OCI-LY7 (cell line): ENCODE results near the gene SATB2. TPM values are rescaled to one million over a fixed set of nuclear protein-coding genes. Genes with fewer than 3 reads are reported as not detected.
A peak's percentile ranks its signal among the peaks of the same experiment; 100 is the strongest.

Source experiments
- BruUV-seq: library from RNA; stranded (reverse); fragments of 400-500 nt; replicated peaks from 2 replicates; lab custom pipeline; 2021; lab: Mats Ljungman, UMichigan
- CTCF ChIA-PET: fragments of 300-600 bp; sonication (Branson Sonifier 250); formaldehyde crosslinking; loops from one replicate; lab custom pipeline; 2022; ENCODE audit warnings: antibody characterized with exemption; ENCODE audit not compliant: unreplicated experiment; lab: Charles Lee
- POLR2A ChIA-PET: fragments of 300-600 bp; sonication (Branson Sonifier 250); formaldehyde crosslinking; loops from one replicate; lab custom pipeline; 2022; ENCODE audit warnings: antibody characterized with exemption; lab: Charles Lee
- DNase-seq: peaks from one replicate; pipeline ENCODE4 v3.0.0-alpha.2; 2015; ENCODE audit warnings: low spot score
- H2AFZ ChIP-seq: fragments of 200-600 bp; sonication (generic), shearing (Covaris generic); 2 replicates; pipeline ENCODE4 v1.6.1; 2014; ENCODE audit warnings: mild to moderate bottlenecking, antibody characterized with exemption, low read length, moderate library complexity
- H3K27ac ChIP-seq: fragments of 200-600 bp; sonication (generic); 2 replicates; pipeline ENCODE4 v1.5.1; 2014; ENCODE audit warnings: mixed run types, low read depth, mild to moderate bottlenecking, moderate library complexity, low read length, inconsistent platforms; ENCODE audit not compliant: poor library complexity, severe bottlenecking
- H3K36me3 ChIP-seq: fragments of 200-600 bp; sonication (generic); 2 replicates; pipeline ENCODE4 v1.6.1; 2014; ENCODE audit warnings: mild to moderate bottlenecking, antibody characterized with exemption, low read length, moderate library complexity, mixed read lengths; ENCODE audit not compliant: insufficient read depth
- H3K4me1 ChIP-seq: fragments of 200-600 bp; sonication (generic); 2 replicates; pipeline ENCODE4 v1.5.1; 2014; ENCODE audit warnings: mild to moderate bottlenecking, low read length; ENCODE audit not compliant: insufficient read depth, poor library complexity, severe bottlenecking
- H3K4me2 ChIP-seq: fragments of 200-600 bp; sonication (generic); 2 replicates; pipeline ENCODE4 v1.6.1; 2014; ENCODE audit warnings: mild to moderate bottlenecking, low read length
- H3K4me3 ChIP-seq: fragments of 200-600 bp; sonication (generic); 2 replicates; pipeline ENCODE4 v1.5.1; 2014; ENCODE audit warnings: mild to moderate bottlenecking, low read depth, low read length; ENCODE audit not compliant: poor library complexity, severe bottlenecking
- H3K79me2 ChIP-seq: fragments of 200-600 bp; sonication (generic); 2 replicates; pipeline ENCODE4 v1.6.1; 2016; ENCODE audit warnings: low read depth, mild to moderate bottlenecking, low read length, moderate library complexity, mixed read lengths; ENCODE audit not compliant: insufficient read depth
- H3K9me2 ChIP-seq: fragments of 200-600 bp; sonication (generic); 2 replicates; pipeline ENCODE4 v1.6.1; 2016; ENCODE audit warnings: mild to moderate bottlenecking, low read length, mixed read lengths; ENCODE audit not compliant: insufficient read depth
- H3K9me3 ChIP-seq: fragments of 200-600 bp; sonication (generic); 2 replicates; pipeline ENCODE4 v1.6.1; 2014; ENCODE audit warnings: mild to moderate bottlenecking, mixed run types, low read length, mixed read lengths
- H4K20me1 ChIP-seq: fragments of 200-600 bp; sonication (generic); 2 replicates; pipeline ENCODE4 v1.6.1; 2014; ENCODE audit warnings: mild to moderate bottlenecking, antibody characterized with exemption, low read length, moderate library complexity, mixed read lengths; ENCODE audit not compliant: insufficient read depth
- EZH2phosphoT487 ChIP-seq: fragments of 200-600 bp; sonication (generic); IDR thresholded peaks from 2 replicates; pipeline ENCODE4 v1.6.1; 2018; ENCODE audit warnings: low read depth, borderline replicate concordance, mild to moderate bottlenecking, mixed run types, antibody characterized with exemption, low read length, moderate library complexity, mixed read lengths
- intact Hi-C: fragments of 100-400 bp; cut with micrococcal nuclease; formaldehyde crosslinking; loops from one replicate; pipeline ENCODE4 v1.10.0; 2022; ENCODE audit not compliant: unreplicated experiment
- total RNA-seq, 2 experiments: library from RNA; depleted of rRNA in 1 of 2; stranded (reverse); fragments of >200 nt in 1 of 2; shearing (Covaris generic) in 1 of 2; gene quantifications; 2 replicates each; pipeline ENCODE4 v1.2.3, GENCODE V29; 2014 to 2022
- TF ChIP-seq, protein P1 (sequence below): fragments of 200-600 bp; sonication (generic); conservative IDR thresholded peaks from 2 replicates; pipeline ENCODE4 v1.5.1; 2014; ENCODE audit warnings: mild to moderate bottlenecking, antibody characterized with exemption, low read length, moderate library complexity, mixed read lengths

SATB2 gene
- total RNA-seq, 2 experiments from 2014 or later: 15.9 to 30.7 TPM

DNA sequence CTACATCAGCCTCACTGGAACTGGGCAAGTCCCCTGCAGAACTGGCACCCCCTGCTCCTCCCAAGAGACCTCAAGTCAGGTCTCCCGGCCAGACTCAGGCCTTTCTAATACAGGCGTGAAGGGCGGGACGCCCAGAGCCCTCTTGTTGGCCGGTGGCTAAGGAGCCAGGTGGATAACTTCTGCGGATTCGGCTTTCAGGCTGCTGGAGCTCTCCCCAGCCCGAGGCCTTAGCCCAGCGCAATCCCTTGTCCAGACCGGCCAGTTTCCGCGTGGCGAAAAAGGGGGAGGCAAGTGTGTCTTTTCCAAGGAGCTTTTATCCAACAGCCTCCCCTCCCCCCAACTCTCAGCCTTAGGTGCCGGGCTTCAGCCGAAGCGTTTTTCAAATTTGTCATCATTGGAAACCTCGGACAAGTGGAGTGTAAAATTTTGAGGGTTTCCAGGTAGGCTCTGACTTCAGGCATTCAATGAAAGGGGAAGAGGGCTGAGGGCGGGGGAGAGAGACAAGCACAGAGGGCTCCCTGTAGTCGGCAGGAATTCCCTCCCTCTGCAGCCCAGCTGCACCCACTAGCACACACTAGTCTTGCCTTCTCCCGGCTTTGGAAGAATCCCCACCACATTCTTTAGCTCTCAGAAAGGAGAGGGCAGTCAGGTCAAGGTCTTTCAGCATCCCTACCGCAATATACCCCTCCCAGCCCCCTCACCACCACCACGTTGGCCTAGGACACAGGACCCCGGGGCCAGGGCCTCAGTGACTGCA is 9.5 kb upstream of the SATB2 start:
- intact Hi-C loops: no loop called here
- no peaks in the 10 kb centered on the region for H3K9me2 ChIP-seq
- peaks cover 4% of the 10 kb centered on the region for H3K4me1 ChIP-seq
- BruUV-seq: no TSS peak
- H3K36me3 ChIP-seq: no peaks in the 10 kb centered on the region; the same call in 1 of the 2 replicates
- TF ChIP-seq EZH2phosphoT487: no peak
- TF ChIP-seq, protein P1, sequence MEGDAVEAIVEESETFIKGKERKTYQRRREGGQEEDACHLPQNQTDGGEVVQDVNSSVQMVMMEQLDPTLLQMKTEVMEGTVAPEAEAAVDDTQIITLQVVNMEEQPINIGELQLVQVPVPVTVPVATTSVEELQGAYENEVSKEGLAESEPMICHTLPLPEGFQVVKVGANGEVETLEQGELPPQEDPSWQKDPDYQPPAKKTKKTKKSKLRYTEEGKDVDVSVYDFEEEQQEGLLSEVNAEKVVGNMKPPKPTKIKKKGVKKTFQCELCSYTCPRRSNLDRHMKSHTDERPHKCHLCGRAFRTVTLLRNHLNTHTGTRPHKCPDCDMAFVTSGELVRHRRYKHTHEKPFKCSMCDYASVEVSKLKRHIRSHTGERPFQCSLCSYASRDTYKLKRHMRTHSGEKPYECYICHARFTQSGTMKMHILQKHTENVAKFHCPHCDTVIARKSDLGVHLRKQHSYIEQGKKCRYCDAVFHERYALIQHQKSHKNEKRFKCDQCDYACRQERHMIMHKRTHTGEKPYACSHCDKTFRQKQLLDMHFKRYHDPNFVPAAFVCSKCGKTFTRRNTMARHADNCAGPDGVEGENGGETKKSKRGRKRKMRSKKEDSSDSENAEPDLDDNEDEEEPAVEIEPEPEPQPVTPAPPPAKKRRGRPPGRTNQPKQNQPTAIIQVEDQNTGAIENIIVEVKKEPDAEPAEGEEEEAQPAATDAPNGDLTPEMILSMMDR: no peak
- H4K20me1 ChIP-seq: no peaks in the 10 kb centered on the region
- POLR2A ChIA-PET: interaction anchor here (0.5 kb wide), 1 partner anchor 24 kb away, joined by 4 read pairs; no protein-coding TSS in a partner anchor
- no peak overlapping the region for H2AFZ ChIP-seq
- no peak overlapping the region for H3K4me3 ChIP-seq
- H3K9me3 ChIP-seq: no peaks in the 10 kb centered on the region
- CTCF ChIA-PET: no interaction called here
- no peak overlapping the region for H3K4me2 ChIP-seq
- H3K27ac ChIP-seq: no peak overlapping the region
- no peak for DNase-seq
- H3K79me2 ChIP-seq: no peaks in the 10 kb centered on the region

DNA sequence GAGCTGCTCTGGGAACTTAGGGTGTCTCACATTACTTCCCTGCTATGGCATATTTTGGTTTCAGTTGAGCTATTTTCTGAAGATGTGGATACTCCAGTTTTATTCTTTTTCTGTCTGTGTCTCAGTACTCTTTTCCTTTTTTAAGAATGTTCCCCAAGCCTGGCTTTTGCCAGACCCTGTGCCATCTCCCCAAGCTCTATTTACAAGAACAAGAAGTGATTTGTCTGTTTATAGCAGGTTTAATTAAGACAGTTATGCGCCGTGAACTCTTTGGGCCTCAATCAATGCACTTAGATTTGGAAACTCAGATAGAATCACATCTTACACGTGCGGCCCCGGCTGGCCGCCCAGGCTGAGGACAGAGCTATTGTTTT is 8.9 kb upstream of the SATB2 start:
- H3K4me2 ChIP-seq: no peak overlapping the region
- H3K27ac ChIP-seq: no peak overlapping the region
- H4K20me1 ChIP-seq: no peaks in the 10 kb centered on the region
- peaks cover 4% of the 10 kb centered on the region for H3K4me1 ChIP-seq
- peak overlapping the region; percentile 28; the same call in 1 of the 2 replicates for H2AFZ ChIP-seq
- H3K4me3 ChIP-seq: no peak overlapping the region
- TF ChIP-seq EZH2phosphoT487: no peak
- TF ChIP-seq, protein P1: no peak
- H3K79me2 ChIP-seq: no peaks in the 10 kb centered on the region
- CTCF ChIA-PET: no interaction called here
- no peaks in the 10 kb centered on the region for H3K9me3 ChIP-seq
- intact Hi-C loops: no loop called here
- DNase-seq: no peak
- no TSS peak for BruUV-seq
- POLR2A ChIA-PET: no interaction called here
- no peaks in the 10 kb centered on the region; the same call in 1 of the 2 replicates for H3K36me3 ChIP-seq
- no peaks in the 10 kb centered on the region for H3K9me2 ChIP-seq
